Mucosa of rectum (tissue), 2 donors: Measurements from ENCODE around the gene ATP6AP1.

Source experiments
- H3K27ac ChIP-seq, 2 donors: one replicate each; pipeline ENCODE4 v1.7.0; 2013; ENCODE audit warnings: inconsistent platforms in 2 of 2, low read depth in 2 of 2, low read length in 2 of 2
- H3K27me3 ChIP-seq, 2 donors: one replicate each; pipeline ENCODE4 v1.7.0; 2013; ENCODE audit warnings: low read length in 2 of 2; ENCODE audit not compliant: control insufficient read depth in 2 of 2, insufficient read depth in 2 of 2
- H3K36me3 ChIP-seq, 2 donors: one replicate each; pipeline ENCODE4 v1.7.0; 2013; ENCODE audit warnings: low read length in 2 of 2; ENCODE audit not compliant: control insufficient read depth in 2 of 2, insufficient read depth in 2 of 2
- H3K4me1 ChIP-seq, 2 donors: one replicate each; pipeline ENCODE4 v1.7.0; 2013; ENCODE audit warnings: low read length in 2 of 2, mild to moderate bottlenecking in 1 of 2; ENCODE audit not compliant: control insufficient read depth in 2 of 2, insufficient read depth in 2 of 2
- H3K4me3 ChIP-seq, 2 donors: one replicate each; pipeline ENCODE4 v1.7.0; 2013; ENCODE audit warnings: low read length in 2 of 2
- H3K9ac ChIP-seq, 2 donors: one replicate each; pipeline ENCODE4 v1.7.0; 2013; ENCODE audit warnings: low read length in 2 of 2, low read depth in 1 of 2, mild to moderate bottlenecking in 1 of 2
- H3K9me3 ChIP-seq, 2 donors: one replicate each; pipeline ENCODE4 v1.7.0; 2013; ENCODE audit warnings: low read length in 2 of 2; ENCODE audit not compliant: control insufficient read depth in 2 of 2
- donor health status: healthy.
- donor health status: Normal muscosa, but diverticular disease.

ATP6AP1 gene

GRCh38 chrX:154444755-154445246 lies 16.3 kb downstream of the ATP6AP1 start:
- Histone ChIP-seq H3K9me3 (no peaks in the 10 kb centered on the region), H3K9ac (peak overlapping the region; percentile 63 to 86), H3K4me1 (peaks cover 7 to 10% of the 10 kb centered on the region in 2 donors), H3K27ac (peak overlapping the region; percentile 68 to 74), H3K4me3 (peak overlapping the region; percentile 62 to 66), H3K27me3 (no peaks in the 10 kb centered on the region), H3K36me3 (peaks cover 15 to 16% of the 10 kb centered on the region in 2 donors)

- Histone ChIP-seq H3K27me3 (no peaks in the 10 kb centered on the region), H3K4me1 (peaks cover 7 to 10% of the 10 kb centered on the region in 2 donors), H3K9ac (no peak overlapping the region), H3K27ac (no peak overlapping the region), H3K36me3 (peaks cover 16 to 22% of the 10 kb centered on the region in 2 donors), H3K9me3 (no peaks in the 10 kb centered on the region), H3K4me3 (no peak overlapping the region)
Observed at GRCh38 chrX:154445776-154446175, 17.3 kb downstream of the ATP6AP1 start.

GRCh38 chrX:154446430-154446829 lies 18.0 kb downstream of the ATP6AP1 start:
- Histone ChIP-seq H3K9ac (no peak overlapping the region), H3K27ac (no peak overlapping the region), H3K4me1 (peaks cover 7 to 10% of the 10 kb centered on the region in 2 donors), H3K4me3 (no peak overlapping the region), H3K27me3 (no peaks in the 10 kb centered on the region), H3K9me3 (no peaks in the 10 kb centered on the region), H3K36me3 (peaks cover 15 to 22% of the 10 kb centered on the region in 2 donors)

GRCh38 chrX:154448484-154448883 lies 20.0 kb downstream of the ATP6AP1 start:
- no peaks in the 10 kb centered on the region for H3K27me3 ChIP-seq
- no peak overlapping the region for H3K9ac ChIP-seq
- no peaks in the 10 kb centered on the region for H3K9me3 ChIP-seq
- H3K4me3 ChIP-seq: no peak overlapping the region
- no peak overlapping the region for H3K27ac ChIP-seq
- H3K4me1 ChIP-seq: peaks cover 7 to 10% of the 10 kb centered on the region in 2 donors
- H3K36me3 ChIP-seq: peaks cover 9 to 16% of the 10 kb centered on the region in 2 donors

GRCh38 chrX:154449618-154450017 lies 21.1 kb downstream of the ATP6AP1 start:
- Histone ChIP-seq H3K27me3 (no peaks in the 10 kb centered on the region), H3K9me3 (no peaks in the 10 kb centered on the region), H3K36me3 (peaks cover 9 to 16% of the 10 kb centered on the region in 2 donors), H3K9ac (no peak overlapping the region), H3K4me3 (no peak overlapping the region), H3K27ac (no peak overlapping the region), H3K4me1 (peaks cover 4 to 8% of the 10 kb centered on the region in 2 donors)

DNA sequence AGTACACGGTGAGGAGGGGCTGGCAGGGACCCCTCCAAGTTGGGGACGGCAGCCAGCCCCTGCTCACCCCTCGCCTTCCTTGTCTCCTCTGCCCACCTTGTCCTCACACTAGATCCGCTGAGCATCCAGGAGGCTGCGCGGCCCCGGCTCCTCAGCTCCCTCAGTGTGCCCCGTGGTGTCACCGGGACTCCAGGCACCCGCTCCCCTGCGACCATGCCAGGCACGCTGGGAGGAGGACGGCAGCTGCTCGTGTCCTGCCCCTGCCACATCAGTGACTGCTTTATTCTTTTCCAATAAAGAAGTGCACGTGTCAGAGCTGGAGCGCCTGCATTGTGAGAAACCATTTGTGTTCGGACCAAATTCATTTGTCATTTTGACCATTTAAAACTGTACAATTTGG lies 21.8 kb downstream of the ATP6AP1 start:
- Histone ChIP-seq H3K27ac (no peak overlapping the region), H3K27me3 (no peaks in the 10 kb centered on the region), H3K4me3 (no peak overlapping the region), H3K9ac (no peak overlapping the region), H3K36me3 (peaks cover 9 to 16% of the 10 kb centered on the region in 2 donors), H3K9me3 (no peaks in the 10 kb centered on the region), H3K4me1 (peaks cover 0 to 2% of the 10 kb centered on the region in 2 donors)

- no peak overlapping the region for H3K27ac ChIP-seq
- no peaks in the 10 kb centered on the region for H3K27me3 ChIP-seq
- H3K36me3 ChIP-seq: peaks cover 5 to 16% of the 10 kb centered on the region in 2 donors
- H3K9ac ChIP-seq: no peak overlapping the region
- H3K4me1 ChIP-seq: no peaks in the 10 kb centered on the region
- H3K4me3 ChIP-seq: no peak overlapping the region
- no peaks in the 10 kb centered on the region for H3K9me3 ChIP-seq
Observed at GRCh38 chrX:154452823-154453222, 24.3 kb downstream of the ATP6AP1 start.

DNA sequence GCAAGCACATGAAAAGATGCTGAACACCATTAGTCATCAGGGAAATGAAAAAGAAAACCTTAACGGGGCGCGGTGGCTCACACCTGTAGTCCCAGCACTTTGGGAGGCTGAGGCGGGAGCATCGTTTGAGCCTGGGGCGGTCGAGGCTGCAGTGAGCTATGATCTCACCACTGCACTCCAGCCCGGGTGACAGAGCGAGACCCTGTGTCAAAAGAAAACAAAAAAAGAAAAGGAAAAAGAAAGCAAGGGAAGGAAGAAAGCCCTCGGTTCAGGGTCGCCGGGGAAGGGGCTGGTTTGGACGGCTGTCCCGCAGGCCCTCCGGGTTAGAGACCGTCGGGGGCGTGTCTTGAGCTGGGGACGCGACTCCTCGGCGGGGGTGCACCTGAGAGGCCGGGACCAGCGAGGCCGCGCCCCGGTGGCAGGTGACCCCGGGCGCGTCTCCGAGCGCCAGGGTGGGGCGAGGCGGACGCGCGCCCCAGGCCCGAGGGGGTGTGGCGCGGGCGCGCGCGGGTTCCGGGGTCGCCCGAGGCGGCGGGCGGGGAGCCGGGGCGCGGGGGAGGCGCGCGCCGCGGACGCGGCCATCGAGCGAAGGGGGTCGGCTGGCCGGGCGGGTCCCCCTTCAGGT lies 29.1 kb downstream of the ATP6AP1 start:
- H3K27ac ChIP-seq: peak overlapping the region in 1 of 2 donors; percentile 38

DNA sequence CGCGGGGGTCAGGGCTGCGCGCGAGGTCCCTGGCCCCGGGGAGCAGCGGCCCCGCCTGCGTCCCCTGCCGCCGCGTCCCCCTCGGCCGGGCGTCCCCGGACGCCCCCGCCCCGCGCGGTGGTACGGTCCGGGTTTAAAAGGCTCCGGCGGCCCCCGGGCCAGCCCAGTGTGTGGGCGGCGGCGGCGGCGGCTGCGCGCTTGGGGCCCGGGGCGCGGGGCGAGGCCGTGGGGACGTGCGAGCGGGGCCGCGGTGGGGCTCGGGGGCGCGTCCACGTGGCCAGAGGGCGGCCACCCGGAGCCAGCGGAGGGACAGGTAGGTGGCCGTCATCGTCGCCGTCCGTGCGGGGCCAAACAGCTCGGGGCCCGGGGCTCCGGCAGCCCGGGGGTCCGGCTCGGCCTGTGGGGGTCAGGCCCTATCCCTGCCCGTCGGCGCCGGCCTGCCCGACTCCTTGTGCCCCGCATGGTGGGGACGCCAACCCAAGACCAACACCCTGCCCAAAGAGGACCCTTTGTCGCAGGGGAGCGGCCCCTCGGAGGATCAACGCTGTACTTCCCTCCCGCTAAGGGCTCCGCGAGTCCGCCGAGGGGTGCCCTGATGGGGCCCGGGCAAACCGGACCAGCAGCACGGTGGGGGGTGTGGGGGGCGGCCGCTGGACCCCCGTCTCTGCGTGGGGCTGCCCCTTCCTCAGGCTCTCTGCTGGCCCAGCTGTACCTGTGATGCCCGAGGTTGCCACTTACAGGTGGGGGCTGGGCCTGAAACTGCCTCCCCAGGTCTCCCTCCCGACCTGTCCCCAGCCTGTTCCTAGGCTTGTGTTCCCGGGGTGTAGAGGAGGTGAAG lies 29.9 kb downstream of the ATP6AP1 start, which contains the start of gene PLXNA3:
Gene PLXNA3 (plus strand): TSS at position 166 of the 838 bp plus-strand sequence. CDS start 1,903 bp downstream, outside the sequence.
- H3K9ac ChIP-seq: peak within 1 kb of the TSS; percentile 56 to 79
- peaks cover 5 to 6% of the 10 kb centered on the region in 2 donors for H3K4me1 ChIP-seq
- peak within 1 kb of the TSS; percentile 38 to 41 for H3K27ac ChIP-seq
- no peaks in the 10 kb centered on the region for H3K9me3 ChIP-seq
- H3K36me3 ChIP-seq: peaks cover 0 to 6% of the 10 kb centered on the region in 2 donors
- H3K27me3 ChIP-seq: no peaks in the 10 kb centered on the region
- peak within 1 kb of the TSS; percentile 59 to 67 for H3K4me3 ChIP-seq

More for the DNA sequence above, 29.1 kb downstream of the ATP6AP1 start:
- Histone ChIP-seq H3K9me3 (no peaks in the 10 kb centered on the region), H3K9ac (peak overlapping the region; percentile 43 to 47), H3K27me3 (no peaks in the 10 kb centered on the region), H3K4me3 (peak overlapping the region; percentile 59 to 61), H3K36me3 (peaks cover 0 to 6% of the 10 kb centered on the region in 2 donors), H3K4me1 (peaks cover 5 to 6% of the 10 kb centered on the region in 2 donors)
